RWPE2 (cell line): Measurements from ENCODE around the gene DYNC1I1.

ENCODE experiments used
- ATAC-seq: fragments of 200-7000 bp; cut with Tn5 transposase; 3 replicates; pipeline ENCODE4 v1.9.1; 2021; ENCODE audit warnings: low read depth
- DNase-seq: peaks from one replicate; pipeline ENCODE4 v3.0.0-alpha.2; 2020; ENCODE audit warnings: low spot score
- H3K27ac ChIP-seq: fragments of 450-650 bp; 2 replicates; pipeline ENCODE4 v1.5.1; 2017; ENCODE audit warnings: mild to moderate bottlenecking; ENCODE audit not compliant: poor library complexity, severe bottlenecking
- H3K27me3 ChIP-seq: fragments of 250-450 bp; sonication (Bioruptor Pico); 2 replicates; pipeline ENCODE4 v1.5.1; 2021; ENCODE audit warnings: mild to moderate bottlenecking, moderate library complexity; ENCODE audit not compliant: insufficient read depth, poor library complexity, severe bottlenecking
- H3K36me3 ChIP-seq: fragments of 250-450 bp; sonication (Bioruptor Pico); 2 replicates; pipeline ENCODE4 v1.5.1; 2020; ENCODE audit warnings: low read depth, mild to moderate bottlenecking, moderate library complexity
- H3K4me1 ChIP-seq: fragments of 250-450 bp; sonication (Bioruptor Pico); 2 replicates; pipeline ENCODE4 v1.5.1; 2021; ENCODE audit warnings: mild to moderate bottlenecking, moderate library complexity; ENCODE audit not compliant: insufficient read depth, poor library complexity, severe bottlenecking
- H3K4me3 ChIP-seq: fragments of 250-450 bp; sonication (Bioruptor Pico); 2 replicates; pipeline ENCODE4 v1.5.1; 2021; ENCODE audit warnings: mild to moderate bottlenecking, moderate library complexity; ENCODE audit not compliant: severe bottlenecking
- H3K9me3 ChIP-seq: fragments of 250-450 bp; sonication (Bioruptor Pico); 2 replicates; pipeline ENCODE4 v1.5.1; 2021; ENCODE audit warnings: mild to moderate bottlenecking, moderate library complexity; ENCODE audit not compliant: severe bottlenecking
- TF ChIP-seq, protein P1 (sequence below): fragments of 450-650 bp; IDR thresholded peaks from one replicate; pipeline ENCODE4 v1.5.1; 2017; ENCODE audit warnings: mild to moderate bottlenecking, moderate library complexity; ENCODE audit not compliant: poor library complexity, severe bottlenecking

Gene DYNC1I1

DNA sequence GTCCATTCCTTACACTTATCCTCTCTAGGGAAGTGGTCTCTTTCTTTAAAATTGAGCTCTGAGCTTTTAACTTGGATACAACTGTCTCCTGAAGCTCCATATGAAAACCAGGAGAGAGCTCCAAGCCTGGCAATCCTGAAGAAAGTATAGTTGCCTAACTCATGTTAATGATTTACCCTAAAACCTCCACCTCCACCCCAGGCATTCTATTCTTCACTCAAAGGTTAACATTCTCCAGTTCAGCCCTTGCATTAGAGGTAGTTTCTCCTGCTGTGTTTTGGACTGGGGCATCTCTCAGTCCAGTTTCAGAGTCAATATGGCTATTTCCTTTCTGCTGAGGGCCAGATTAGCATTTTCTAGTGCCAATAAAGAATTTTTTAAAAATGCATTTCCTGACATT, 354.0 kb downstream of the DYNC1I1 start:
- 0 out of 2 replicates have a peak, but pooled peaks cover 6% of the 10 kb centered on the region for H3K36me3 ChIP-seq
- no peaks in the 10 kb centered on the region for H3K9me3 ChIP-seq
- no peak overlapping the region for H3K27ac ChIP-seq
- DNase-seq (no peak), ATAC-seq (no peak)
- no peaks in the 10 kb centered on the region for H3K4me1 ChIP-seq
- H3K4me3 ChIP-seq = no peak overlapping the region
- TF ChIP-seq, protein P1, sequence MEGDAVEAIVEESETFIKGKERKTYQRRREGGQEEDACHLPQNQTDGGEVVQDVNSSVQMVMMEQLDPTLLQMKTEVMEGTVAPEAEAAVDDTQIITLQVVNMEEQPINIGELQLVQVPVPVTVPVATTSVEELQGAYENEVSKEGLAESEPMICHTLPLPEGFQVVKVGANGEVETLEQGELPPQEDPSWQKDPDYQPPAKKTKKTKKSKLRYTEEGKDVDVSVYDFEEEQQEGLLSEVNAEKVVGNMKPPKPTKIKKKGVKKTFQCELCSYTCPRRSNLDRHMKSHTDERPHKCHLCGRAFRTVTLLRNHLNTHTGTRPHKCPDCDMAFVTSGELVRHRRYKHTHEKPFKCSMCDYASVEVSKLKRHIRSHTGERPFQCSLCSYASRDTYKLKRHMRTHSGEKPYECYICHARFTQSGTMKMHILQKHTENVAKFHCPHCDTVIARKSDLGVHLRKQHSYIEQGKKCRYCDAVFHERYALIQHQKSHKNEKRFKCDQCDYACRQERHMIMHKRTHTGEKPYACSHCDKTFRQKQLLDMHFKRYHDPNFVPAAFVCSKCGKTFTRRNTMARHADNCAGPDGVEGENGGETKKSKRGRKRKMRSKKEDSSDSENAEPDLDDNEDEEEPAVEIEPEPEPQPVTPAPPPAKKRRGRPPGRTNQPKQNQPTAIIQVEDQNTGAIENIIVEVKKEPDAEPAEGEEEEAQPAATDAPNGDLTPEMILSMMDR = no peak
- no peaks in the 10 kb centered on the region for H3K27me3 ChIP-seq

DNA sequence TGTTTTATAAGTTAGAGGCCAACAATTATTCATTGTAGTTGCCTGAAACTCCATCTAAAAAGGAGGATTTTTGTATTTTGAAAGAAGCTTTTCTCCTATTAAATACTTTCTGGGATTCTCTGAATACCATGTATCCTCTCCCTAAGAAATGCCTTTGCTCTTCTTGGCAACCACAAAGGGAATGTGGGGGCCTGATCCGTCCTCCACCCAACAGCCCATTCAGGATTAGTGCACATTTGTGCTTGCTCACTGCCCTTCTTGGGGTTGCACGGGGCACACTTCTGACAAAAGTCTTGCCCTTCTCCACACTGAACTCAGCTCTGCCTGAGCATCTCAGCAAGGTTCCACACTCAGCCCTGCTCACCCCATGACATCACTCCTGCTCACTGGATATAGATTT, 355.4 kb downstream of the DYNC1I1 start:
- ATAC-seq = no peak
- DNase-seq = no peak
- 0 out of 2 replicates have a peak, but pooled peaks cover 5% of the 10 kb centered on the region for H3K36me3 ChIP-seq
- no peak overlapping the region for H3K4me3 ChIP-seq
- H3K9me3 ChIP-seq = no peaks in the 10 kb centered on the region
- TF ChIP-seq, protein P1 = no peak
- no peaks in the 10 kb centered on the region for H3K4me1 ChIP-seq
- H3K27me3 ChIP-seq = no peaks in the 10 kb centered on the region
- no peak overlapping the region for H3K27ac ChIP-seq

- Histone ChIP-seq H3K27ac (no peak overlapping the region), H3K9me3 (no peaks in the 10 kb centered on the region), H3K4me1 (peaks cover 10% of the 10 kb centered on the region), H3K27me3 (no peaks in the 10 kb centered on the region), H3K36me3 (0 out of 2 replicates have a peak, but pooled peaks cover 5% of the 10 kb centered on the region), H3K4me3 (no peak overlapping the region)
- DNase-seq (no peak), ATAC-seq (no peak)
- TF ChIP-seq, protein P1 = no peak
These were observed 359.2 kb downstream of the DYNC1I1 start for GRCh38 chr7:96131525-96131924.

- Histone ChIP-seq H3K9me3 (no peaks in the 10 kb centered on the region), H3K4me3 (no peak overlapping the region), H3K27ac (peak overlapping the region; percentile 28), H3K4me1 (peaks cover 10% of the 10 kb centered on the region), H3K27me3 (no peaks in the 10 kb centered on the region), H3K36me3 (0 out of 2 replicates have a peak, but pooled peaks cover 5% of the 10 kb centered on the region)
- no peak for DNase-seq
- TF ChIP-seq, protein P1 = no peak
- ATAC-seq = peak; percentile 81
These were observed 362.9 kb downstream of the DYNC1I1 start for GRCh38 chr7:96135241-96135640.

DNA sequence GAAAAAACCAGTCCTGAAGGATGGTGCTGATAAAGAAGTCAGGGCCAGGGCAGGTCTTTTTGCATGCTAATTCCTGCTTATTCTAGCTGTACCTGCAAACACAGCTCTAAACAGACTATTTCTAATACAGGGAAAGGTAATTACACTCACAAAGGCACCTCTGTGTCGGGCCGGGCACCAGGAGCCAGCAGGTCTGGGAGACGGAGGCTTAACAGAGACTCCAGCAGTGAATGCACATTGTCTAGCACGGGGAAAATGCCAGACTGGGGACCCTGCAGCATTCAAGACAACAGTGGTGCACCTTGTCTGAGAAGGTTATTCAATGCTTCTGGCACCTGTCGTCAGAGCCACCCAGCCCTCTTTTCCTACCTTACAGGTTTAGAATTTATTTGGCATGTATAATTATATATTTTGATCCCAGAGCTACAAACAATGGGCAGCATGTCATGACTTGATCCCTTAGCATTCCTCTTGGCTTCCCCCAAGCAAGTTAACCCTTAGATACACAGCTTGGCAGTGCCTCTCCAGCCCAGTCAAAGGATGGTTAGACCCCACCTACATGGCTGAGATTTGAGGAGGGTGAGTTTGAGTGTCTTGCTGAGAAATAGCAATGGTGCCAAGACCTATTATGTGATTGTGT, 364.4 kb downstream of the DYNC1I1 start:
- H3K27me3 ChIP-seq = no peaks in the 10 kb centered on the region
- no peak overlapping the region for H3K4me3 ChIP-seq
- no peaks in the 10 kb centered on the region for H3K9me3 ChIP-seq
- H3K27ac ChIP-seq = no peak overlapping the region
- DNase-seq (no peak), ATAC-seq (no peak)
- H3K4me1 ChIP-seq = peaks cover 10% of the 10 kb centered on the region
- H3K36me3 ChIP-seq = no peaks in the 10 kb centered on the region
- TF ChIP-seq, protein P1 = no peak
